Middle frontal gyrus (tissue), 1 donor: ENCODE results near the gene CBX1.
"Not testable (repeated sequence)": the region's sequence is repeated elsewhere in the genome, so short reads cannot be mapped to it uniquely, and the experiment has no call there.

Source experiments
- DNase-seq: peaks from one replicate; pipeline ENCODE4 v3.0.0-alpha.2; 2015; ENCODE audit warnings: low spot score; ENCODE audit errors: extremely low spot score

The CBX1 gene

GRCh38 chr17:48123776-48124388 lies 22.6 kb upstream of the CBX1 start:
- DNase-seq = no peak

- DNase-seq = peak; percentile 35
Measured at GRCh38 chr17:48123111-48123510, 21.8 kb upstream of the CBX1 start.

- DNase-seq = no peak
Measured at GRCh38 chr17:48122665-48123045, 21.4 kb upstream of the CBX1 start.

- no peak for DNase-seq
Measured at GRCh38 chr17:48121923-48122664, 20.8 kb upstream of the CBX1 start.

GRCh38 chr17:48113201-48113676 lies 12.0 kb upstream of the CBX1 start:
- DNase-seq = no peak

- no peak for DNase-seq
Measured at GRCh38 chr17:48111937-48112241, 10.6 kb upstream of the CBX1 start.

GRCh38 chr17:48110761-48111160 lies 9.5 kb upstream of the CBX1 start:
- DNase-seq = no peak

- DNase-seq = peak; percentile 80
Measured at GRCh38 chr17:48107137-48108055, 6.1 kb upstream of the CBX1 start, which contains the start of gene SNX11. Gene SNX11, plus strand, starts transcription at chr17:48107766. Its CDS starts 4,278 bp downstream, at chr17:48112044.

- no peak for DNase-seq
Measured at GRCh38 chr17:48106802-48107136, 5.5 kb upstream of the CBX1 start.

GRCh38 chr17:48104440-48104839 lies 3.2 kb upstream of the CBX1 start:
- no peak for DNase-seq

GRCh38 chr17:48102798-48103715 lies 1.8 kb upstream of the CBX1 start:
- DNase-seq = no peak

GRCh38 chr17:48102043-48102750 lies 919 bp upstream of the CBX1 start:
- DNase-seq = no peak

GRCh38 chr17:48100591-48101011 lies 677 bp downstream of the CBX1 start:
- DNase-seq = no peak

- DNase-seq = no peak
Measured at GRCh38 chr17:48100160-48100559, 1.1 kb downstream of the CBX1 start.

- no peak for DNase-seq
Measured at GRCh38 chr17:48095611-48096010, 5.7 kb downstream of the CBX1 start.

- no peak for DNase-seq
Measured at GRCh38 chr17:48093341-48094045, 7.8 kb downstream of the CBX1 start.

- no peak for DNase-seq
Measured at GRCh38 chr17:48084932-48085331, 16.3 kb downstream of the CBX1 start.

- no peak for DNase-seq
Measured at GRCh38 chr17:48081858-48082257, 19.4 kb downstream of the CBX1 start.

- DNase-seq = not testable (repeated sequence)
Measured at GRCh38 chr17:48077152-48077551, 24.1 kb downstream of the CBX1 start.
